NCI-H1105 (cell line): Measurements from ENCODE around the gene CACNA2D3.

ENCODE experiments used
- DNase-seq: peaks from one replicate; lab custom pipeline; 2025; lab: John Stamatoyannopoulos, UW

CACNA2D3 gene

DNA sequence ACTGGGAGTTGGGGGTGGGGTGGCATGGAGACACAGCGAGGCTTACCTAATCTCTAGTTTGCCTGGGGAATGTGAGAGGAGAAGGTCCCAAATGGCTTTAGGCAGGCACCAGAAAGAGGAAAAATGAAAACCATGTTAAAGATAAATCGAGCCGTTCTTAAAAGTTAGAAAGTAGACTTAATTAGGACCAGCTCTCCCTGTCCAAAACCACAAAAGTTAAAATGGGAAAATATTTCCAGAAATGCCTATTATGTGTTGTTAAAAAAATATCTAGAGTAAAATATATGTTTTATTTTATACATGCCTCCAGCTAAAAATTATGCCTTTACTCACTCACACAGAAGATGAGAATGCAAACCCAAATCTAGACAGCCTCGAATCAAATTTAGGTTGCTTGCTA lies 755.4 kb downstream of the CACNA2D3 start:
- DNase-seq: no peak

DNA sequence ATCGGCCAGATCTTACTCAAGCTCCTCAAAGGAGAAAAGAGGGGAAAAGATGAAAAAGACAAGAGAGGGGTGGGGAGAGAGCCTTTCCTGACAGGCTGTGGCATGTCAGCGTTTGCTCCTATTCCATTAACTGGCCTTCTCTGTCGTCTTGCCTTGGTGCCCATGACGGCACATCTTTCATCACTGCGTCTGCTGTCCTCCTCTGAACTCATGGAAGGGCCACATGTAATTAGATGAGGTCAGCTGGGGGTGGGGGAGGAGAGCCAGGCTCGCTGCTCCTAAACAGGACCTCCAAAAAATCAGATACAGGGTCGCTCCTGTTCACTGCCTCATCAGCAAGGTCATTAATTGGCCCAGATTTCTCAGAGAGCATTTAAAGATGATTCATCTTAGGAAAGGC lies 755.8 kb downstream of the CACNA2D3 start:
- DNase-seq: no peak

- no peak for DNase-seq
Observed at GRCh38 chr3:54882129-54882833, 759.9 kb downstream of the CACNA2D3 start.

- no peak for DNase-seq
Observed at GRCh38 chr3:54888162-54888561, 765.8 kb downstream of the CACNA2D3 start.

DNA sequence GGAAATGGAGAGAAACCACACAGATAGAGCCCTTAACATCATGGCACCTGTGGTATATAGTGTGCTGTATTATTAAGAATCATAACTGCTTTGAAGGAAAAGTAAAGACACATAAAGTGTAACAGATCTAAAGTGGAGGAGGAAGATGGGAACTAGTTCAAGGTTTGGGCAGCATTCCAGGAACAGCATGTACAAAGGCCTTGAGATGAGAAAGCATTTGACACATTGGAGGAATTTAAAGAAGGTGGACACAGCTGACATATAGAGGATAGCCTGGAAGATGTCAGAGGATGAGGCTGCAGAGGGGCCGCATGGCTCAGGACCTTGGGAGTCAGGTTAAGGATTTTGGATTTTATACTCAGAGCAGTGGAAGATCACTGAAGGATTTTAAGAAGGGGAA lies 766.5 kb downstream of the CACNA2D3 start:
- DNase-seq: no peak

- no peak for DNase-seq
Observed at GRCh38 chr3:54889731-54890130, 767.4 kb downstream of the CACNA2D3 start.

DNA sequence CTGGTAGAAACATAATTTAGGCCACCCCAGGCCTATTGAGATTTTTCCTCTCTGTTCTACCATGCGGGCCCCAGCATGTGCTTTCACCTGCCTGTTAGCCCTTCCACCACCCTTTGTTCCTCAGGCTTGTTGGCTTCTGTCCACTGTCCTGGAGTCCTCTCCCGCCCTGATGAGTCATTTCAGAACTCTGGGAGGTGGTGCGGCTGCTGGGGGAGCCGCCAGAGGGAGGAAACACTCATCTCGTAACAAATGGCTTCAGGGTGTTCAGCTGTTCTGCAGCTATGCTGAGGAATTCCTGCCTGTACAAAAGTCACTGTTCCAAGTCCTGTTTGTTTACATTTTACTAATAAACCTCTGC lies 769.2 kb downstream of the CACNA2D3 start:
- DNase-seq: no peak

DNA sequence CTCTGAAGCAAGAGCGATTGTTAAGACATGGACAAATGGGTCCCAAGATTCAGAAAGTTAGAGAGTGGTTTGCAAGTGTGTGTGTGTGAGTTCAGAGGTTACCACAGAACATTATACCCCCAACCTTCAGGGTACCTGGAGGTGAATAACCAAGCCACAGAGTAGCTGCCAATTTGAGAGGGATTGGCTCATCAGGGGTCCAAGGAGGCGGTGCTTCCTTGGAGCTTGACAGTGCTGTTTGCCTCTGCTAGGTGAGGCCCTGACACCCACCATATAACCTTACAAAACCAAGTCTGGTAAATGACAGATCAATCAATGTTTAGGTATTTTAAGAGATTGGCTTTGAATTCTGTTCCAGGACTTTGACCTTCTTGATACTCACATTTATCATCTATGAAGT lies 769.8 kb downstream of the CACNA2D3 start:
- DNase-seq: no peak

GRCh38 chr3:54895613-54896012 lies 773.3 kb downstream of the CACNA2D3 start:
- no peak for DNase-seq

- no peak for DNase-seq
Observed at GRCh38 chr3:54897028-54897711, 774.8 kb downstream of the CACNA2D3 start.

DNA sequence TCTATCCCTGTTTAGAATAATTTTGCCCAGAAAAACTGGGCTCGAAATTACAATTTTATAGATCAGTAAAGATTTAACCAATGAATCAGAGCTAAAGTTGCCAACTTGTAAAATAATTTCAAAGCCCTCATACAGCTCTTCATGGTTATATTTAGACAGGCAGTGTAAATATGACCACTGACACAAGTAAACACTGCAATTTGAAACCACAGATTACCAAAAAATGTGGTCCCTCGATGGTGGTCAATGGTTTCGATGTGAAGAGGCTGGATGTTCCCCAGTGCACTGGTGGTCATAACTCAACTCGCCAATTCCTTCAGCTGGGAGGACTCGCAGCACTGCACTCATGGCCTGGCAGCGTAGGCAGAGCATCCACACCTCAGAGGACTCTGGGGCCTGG lies 776.9 kb downstream of the CACNA2D3 start:
- no peak for DNase-seq

- no peak for DNase-seq
Observed at GRCh38 chr3:54900838-54901591, 778.7 kb downstream of the CACNA2D3 start.

DNA sequence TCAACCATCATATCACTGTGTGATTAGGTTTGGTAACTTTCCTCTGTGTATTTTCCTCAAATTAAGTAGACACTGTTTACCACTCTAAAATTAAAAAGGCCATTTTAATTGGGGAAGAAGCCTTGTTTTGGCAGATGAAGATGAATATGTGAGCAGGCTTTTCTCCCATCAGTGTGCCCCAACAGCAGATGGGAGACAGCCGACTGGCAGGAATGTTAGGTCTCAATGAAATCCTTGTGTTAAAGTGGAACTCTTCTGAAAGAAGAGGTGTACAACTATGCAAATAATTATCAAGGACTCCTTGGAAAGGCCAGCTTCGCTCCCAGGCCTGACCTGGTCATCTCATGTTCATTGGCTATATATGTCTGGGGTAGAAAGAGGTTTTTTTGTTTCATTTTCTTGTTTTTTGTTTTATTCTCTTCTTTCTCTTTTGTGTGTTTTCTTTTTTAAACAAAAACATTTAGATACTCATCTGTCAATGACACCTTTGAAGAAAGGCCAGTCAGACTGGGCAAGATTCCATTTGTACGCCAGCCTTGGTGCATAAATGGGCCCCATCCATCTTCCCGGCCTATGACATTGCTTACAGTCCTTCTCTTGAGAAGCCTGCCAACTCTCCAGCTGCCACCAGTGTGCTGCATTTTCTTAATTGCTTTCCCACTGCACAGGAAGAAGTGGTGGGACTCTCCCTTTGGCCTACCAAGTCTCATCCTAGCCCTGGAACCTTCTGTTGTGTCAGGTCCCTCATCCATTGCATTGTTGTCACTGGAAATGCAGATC lies 779.7 kb downstream of the CACNA2D3 start:
- DNase-seq: no peak

DNA sequence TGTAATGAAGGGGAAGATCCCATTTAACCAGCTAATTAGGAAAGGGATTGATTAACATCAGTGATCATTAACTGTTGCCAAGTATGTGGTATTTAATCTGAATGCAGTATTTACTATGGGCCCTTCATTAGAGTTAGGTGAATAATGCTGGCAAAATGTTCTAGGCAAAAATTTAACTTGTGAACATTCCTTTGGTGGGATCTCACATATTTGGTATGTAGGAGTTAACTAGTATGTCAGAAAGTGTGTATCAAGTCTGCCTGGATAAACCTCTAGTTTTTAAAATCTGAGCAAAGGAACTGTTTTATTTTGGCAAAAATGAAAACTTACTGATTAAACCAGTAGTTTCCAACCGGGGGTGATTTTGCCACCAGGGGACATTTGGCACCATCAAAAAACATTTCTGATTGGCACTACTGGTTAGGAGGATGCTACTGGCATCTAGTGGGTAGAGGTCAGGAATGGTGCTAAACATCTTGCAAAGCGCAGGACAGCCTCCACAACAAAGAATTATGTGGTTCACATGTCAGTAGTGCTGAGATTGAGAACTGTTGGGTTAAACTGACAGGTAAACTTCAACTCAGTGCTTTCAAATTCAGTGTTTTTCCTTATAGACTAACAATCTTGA lies 783.0 kb downstream of the CACNA2D3 start:
- no peak for DNase-seq

GRCh38 chr3:54905920-54906319 lies 783.6 kb downstream of the CACNA2D3 start:
- DNase-seq: no peak

- no peak for DNase-seq
Observed at GRCh38 chr3:54906763-54907162, 784.4 kb downstream of the CACNA2D3 start.

- DNase-seq: no peak
Observed at GRCh38 chr3:54909191-54909590, 786.8 kb downstream of the CACNA2D3 start.

GRCh38 chr3:54914180-54914579 lies 791.8 kb downstream of the CACNA2D3 start:
- DNase-seq: no peak

- no peak for DNase-seq
Observed at GRCh38 chr3:54915181-54915580, 792.8 kb downstream of the CACNA2D3 start.

- DNase-seq: no peak
Observed at GRCh38 chr3:54915976-54916375, 793.6 kb downstream of the CACNA2D3 start.

DNA sequence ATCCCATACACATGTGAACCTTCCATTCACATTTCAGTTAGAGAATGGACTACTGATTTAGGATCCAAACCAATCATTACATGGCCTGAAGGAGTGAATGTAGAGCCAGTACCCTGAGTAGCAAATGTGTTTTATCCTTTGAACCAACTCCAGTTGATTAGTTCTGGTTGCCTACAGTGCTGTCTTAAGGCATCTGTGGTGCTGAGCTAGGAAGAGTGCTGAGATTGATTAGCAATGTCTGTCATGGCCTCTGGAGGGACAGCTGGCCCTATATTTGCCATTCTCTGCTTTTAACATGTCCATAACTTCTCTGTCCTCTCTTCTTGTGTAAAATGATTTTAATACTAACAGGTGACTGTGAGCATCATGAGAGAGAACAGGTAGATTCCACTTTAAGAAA lies 794.4 kb downstream of the CACNA2D3 start:
- DNase-seq: no peak

- no peak for DNase-seq
Observed at GRCh38 chr3:54917174-54917573, 794.8 kb downstream of the CACNA2D3 start.
